ENCODE data around the gene TMEM151A. TPM values are rescaled to one million over a fixed set of nuclear protein-coding genes. Genes with fewer than 3 reads are reported as not detected.

TMEM151A gene
- total RNA-seq, 3 donors from 2014 or later = 0.16 to 1.6 (median 0.33) TPM

GRCh38 chr11:66327171-66328030 lies 35.7 kb downstream of the TMEM151A start:
- H3K9me3 ChIP-seq = no peaks in the 10 kb centered on the region
- H3K27me3 ChIP-seq = no peaks in the 10 kb centered on the region
- DNase-seq (ENCODE audit: low spot score in 2 of 2) = no peak
- no peak for TF ChIP-seq POLR2A (IDR thresholded peaks at IDR 0.05)
- TF ChIP-seq, protein P1, sequence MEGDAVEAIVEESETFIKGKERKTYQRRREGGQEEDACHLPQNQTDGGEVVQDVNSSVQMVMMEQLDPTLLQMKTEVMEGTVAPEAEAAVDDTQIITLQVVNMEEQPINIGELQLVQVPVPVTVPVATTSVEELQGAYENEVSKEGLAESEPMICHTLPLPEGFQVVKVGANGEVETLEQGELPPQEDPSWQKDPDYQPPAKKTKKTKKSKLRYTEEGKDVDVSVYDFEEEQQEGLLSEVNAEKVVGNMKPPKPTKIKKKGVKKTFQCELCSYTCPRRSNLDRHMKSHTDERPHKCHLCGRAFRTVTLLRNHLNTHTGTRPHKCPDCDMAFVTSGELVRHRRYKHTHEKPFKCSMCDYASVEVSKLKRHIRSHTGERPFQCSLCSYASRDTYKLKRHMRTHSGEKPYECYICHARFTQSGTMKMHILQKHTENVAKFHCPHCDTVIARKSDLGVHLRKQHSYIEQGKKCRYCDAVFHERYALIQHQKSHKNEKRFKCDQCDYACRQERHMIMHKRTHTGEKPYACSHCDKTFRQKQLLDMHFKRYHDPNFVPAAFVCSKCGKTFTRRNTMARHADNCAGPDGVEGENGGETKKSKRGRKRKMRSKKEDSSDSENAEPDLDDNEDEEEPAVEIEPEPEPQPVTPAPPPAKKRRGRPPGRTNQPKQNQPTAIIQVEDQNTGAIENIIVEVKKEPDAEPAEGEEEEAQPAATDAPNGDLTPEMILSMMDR (IDR thresholded peaks at IDR 0.05) = no peak
- no peak for TF ChIP-seq POLR2AphosphoS5 (IDR thresholded peaks at IDR 0.05)
- H3K4me3 ChIP-seq = no peak overlapping the region
- peak overlapping the region; percentile 51 to 91 for H3K27ac ChIP-seq
- H3K4me1 ChIP-seq = peaks cover 0 to 3% of the 10 kb centered on the region in 2 donors
- H3K36me3 ChIP-seq = no peaks in the 10 kb centered on the region
- intact Hi-C loops (cut with DNase I; ENCODE audit: low total_unique reads) = no loop called here

DNA sequence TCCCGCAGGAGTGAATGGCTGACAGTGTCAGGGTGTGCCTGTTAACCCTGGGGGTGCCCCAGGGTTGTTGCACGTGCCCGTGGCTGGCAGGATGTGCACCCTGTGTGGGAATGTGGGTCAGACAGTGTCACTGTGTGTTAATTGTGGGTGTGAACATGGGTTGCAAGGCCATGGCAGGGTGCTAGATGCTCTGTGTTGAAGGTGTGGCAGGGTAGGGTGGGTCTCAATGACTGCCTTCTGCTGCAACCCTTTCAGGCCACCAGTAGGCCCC lies 36.3 kb downstream of the TMEM151A start:
- Histone ChIP-seq H3K4me3 (no peak overlapping the region), H3K36me3 (no peaks in the 10 kb centered on the region), H3K9me3 (no peaks in the 10 kb centered on the region), H3K27ac (peak overlapping the region in 1 of 2 donors; percentile 91), H3K27me3 (no peaks in the 10 kb centered on the region), H3K4me1 (peaks cover 0 to 3% of the 10 kb centered on the region in 2 donors)
- TF ChIP-seq POLR2A (IDR thresholded peaks at IDR 0.05) (no peak), POLR2AphosphoS5 (IDR thresholded peaks at IDR 0.05) (no peak)
- TF ChIP-seq, protein P1 (IDR thresholded peaks at IDR 0.05) = no peak
- intact Hi-C loops (cut with DNase I; ENCODE audit: low total_unique reads) = no loop called here
- no peak for DNase-seq (ENCODE audit: low spot score in 2 of 2)

DNA sequence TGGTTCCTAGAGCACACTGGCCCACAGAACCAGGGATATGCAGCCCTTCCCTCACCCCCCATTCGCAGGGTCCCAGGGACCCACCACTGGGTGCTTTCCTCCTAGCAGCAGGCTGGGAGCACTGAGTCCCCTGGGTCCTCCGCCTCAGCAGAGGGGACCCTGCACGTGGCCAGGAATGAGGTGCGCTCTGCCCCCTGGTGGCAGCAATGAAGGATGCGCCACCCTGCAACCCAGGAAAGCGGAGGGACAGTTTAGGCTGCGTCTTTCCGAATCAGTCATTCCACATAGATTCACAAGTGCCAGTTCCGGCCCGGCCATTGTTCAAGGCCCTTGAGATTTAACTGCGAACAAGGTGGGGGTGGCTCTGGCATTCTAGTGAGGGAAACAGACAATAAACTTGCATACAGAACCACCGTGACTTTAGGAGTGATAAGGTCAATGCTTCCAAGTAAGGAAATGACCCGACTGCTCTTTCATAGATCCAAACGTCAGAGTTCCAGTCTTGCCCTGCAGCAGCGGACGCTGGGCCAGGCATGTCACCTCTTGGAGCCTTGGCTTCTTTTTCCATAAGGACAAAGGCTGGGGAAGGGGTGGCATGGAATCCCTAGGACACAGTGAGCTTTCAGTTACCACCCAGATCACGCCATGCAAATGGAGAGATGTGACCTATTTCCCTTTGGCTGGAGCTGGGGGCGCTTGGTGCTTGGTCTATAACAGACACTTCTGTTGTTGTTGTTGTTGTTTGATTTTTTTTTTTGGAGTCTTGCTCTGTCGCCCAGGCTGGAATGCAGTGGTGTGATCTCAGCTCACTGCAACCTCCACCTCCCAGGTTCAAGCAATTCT lies 36.8 kb downstream of the TMEM151A start:
- no peaks in the 10 kb centered on the region for H3K27me3 ChIP-seq
- H3K36me3 ChIP-seq = no peaks in the 10 kb centered on the region
- H3K4me1 ChIP-seq = peaks cover 0 to 3% of the 10 kb centered on the region in 2 donors
- peak overlapping the region in 1 of 2 donors; percentile 4 for H3K27ac ChIP-seq
- TF ChIP-seq, protein P1 (IDR thresholded peaks at IDR 0.05) = peak; percentile 94 to 98 (median 97)
- TF ChIP-seq POLR2A (IDR thresholded peaks at IDR 0.05) = no peak
- TF ChIP-seq POLR2AphosphoS5 (IDR thresholded peaks at IDR 0.05) = peak; percentile 44 to 71 (median 60)
- DNase-seq (ENCODE audit: low spot score in 2 of 2) = peak; percentile 73 to 79
- H3K9me3 ChIP-seq = no peaks in the 10 kb centered on the region
- peak overlapping the region in 1 of 3 donors; percentile 12 for H3K4me3 ChIP-seq
- intact Hi-C loops (cut with DNase I; ENCODE audit: low total_unique reads) = no loop called here

DNA sequence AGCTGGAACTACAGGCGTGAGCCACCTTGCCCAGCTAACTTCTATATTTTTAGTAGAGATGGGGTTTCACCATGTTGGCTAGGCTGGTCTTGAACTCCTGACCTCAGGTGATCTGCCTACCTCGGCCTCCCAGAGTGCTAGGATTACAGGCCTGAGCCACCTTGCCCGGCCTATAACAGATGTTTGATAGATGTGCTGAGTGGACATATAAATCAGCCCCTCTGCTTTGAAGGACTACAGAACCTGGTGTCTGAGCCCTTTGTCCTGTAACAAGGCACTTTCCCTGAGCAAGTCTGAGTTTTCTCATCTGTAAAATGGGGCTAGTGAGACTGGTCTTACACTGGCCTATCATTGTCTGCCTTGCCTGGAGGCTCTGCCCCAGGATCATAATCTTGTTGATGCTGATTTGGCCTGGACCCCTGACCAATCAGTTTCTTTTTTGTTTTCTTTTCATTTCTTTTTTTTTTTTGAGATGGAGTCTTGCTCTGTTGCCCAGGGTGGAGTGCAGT lies 37.5 kb downstream of the TMEM151A start:
- Histone ChIP-seq H3K27ac (peak overlapping the region in 1 of 2 donors; percentile 4), H3K9me3 (no peaks in the 10 kb centered on the region), H3K4me1 (peaks cover 0 to 3% of the 10 kb centered on the region in 2 donors), H3K4me3 (no peak overlapping the region), H3K36me3 (no peaks in the 10 kb centered on the region), H3K27me3 (no peaks in the 10 kb centered on the region)
- intact Hi-C loops (cut with DNase I; ENCODE audit: low total_unique reads) = no loop called here
- no peak for DNase-seq (ENCODE audit: low spot score in 2 of 2)
- TF ChIP-seq POLR2A (IDR thresholded peaks at IDR 0.05) = no peak
- no peak for TF ChIP-seq POLR2AphosphoS5 (IDR thresholded peaks at IDR 0.05)
- TF ChIP-seq, protein P1 (IDR thresholded peaks at IDR 0.05) = no peak
